BLaER1 treated with 17β-estradiol and CSF1 and Interleukin-3, amounts not matched to agents 10 nM and 100 nM (cell line): Measurements from ENCODE around the gene DMAC2.
"Not testable (repeated sequence)": the region's sequence is repeated elsewhere in the genome, so short reads cannot be mapped to it uniquely, and the experiment has no call there.

Source experiments
- H3K27ac ChIP-seq, 11 experiments: shearing (Covaris generic); formaldehyde crosslinking; 2 replicates each; pipeline ENCODE4 v1.8.1; 2022
- H3K27me3 ChIP-seq, 11 experiments: shearing (Covaris generic); formaldehyde crosslinking; 2 replicates each; pipeline ENCODE4 v1.8.1; 2022
- H3K36me3 ChIP-seq, 11 experiments: shearing (Covaris generic); formaldehyde crosslinking; 2 replicates each; pipeline ENCODE4 v1.8.1; 2022
- H3K4me1 ChIP-seq, 10 experiments: shearing (Covaris generic); formaldehyde crosslinking; 2 replicates each; pipeline ENCODE4 v1.8.1; 2022
- H3K4me2 ChIP-seq, 11 experiments: shearing (Covaris generic); formaldehyde crosslinking; 2 replicates each; pipeline ENCODE4 v1.8.1; 2022
- H3K4me3 ChIP-seq, 10 experiments: shearing (Covaris generic); formaldehyde crosslinking; 2 replicates each; pipeline ENCODE4 v1.8.1; 2022
- H3K9ac ChIP-seq, 11 experiments: shearing (Covaris generic); formaldehyde crosslinking; 2 replicates each; pipeline ENCODE4 v1.8.1; 2022
- H3K9me3 ChIP-seq, 11 experiments: shearing (Covaris generic); formaldehyde crosslinking; replicated peaks in 1 of 11; 2 replicates each; pipeline ENCODE4 v1.8.1; 2022
- H4K20me1 ChIP-seq, 11 experiments: shearing (Covaris generic); formaldehyde crosslinking; 2 replicates each; pipeline ENCODE4 v1.8.1; 2022
- Cebpa-rat ChIP-seq, 11 experiments: shearing (Covaris generic); IDR thresholded peaks; 2 replicates each; pipeline ENCODE4 v1.8.1; 2022

The DMAC2 gene

GRCh38 chr19:41435936-41436673 is 3.6 kb downstream of the DMAC2 start:
- H3K4me3 ChIP-seq: no peak overlapping the region
- H3K9me3 ChIP-seq: no peaks in the 10 kb centered on the region
- no peak overlapping the region for H3K27ac ChIP-seq
- H3K36me3 ChIP-seq: peaks cover 38 to 64% (median 46%) of the 10 kb centered on the region in 11 experiments
- no peak for TF ChIP-seq Cebpa-rat (IDR thresholded peaks at IDR 0.05)
- H4K20me1 ChIP-seq: peaks cover 0 to 21% (median 0%) of the 10 kb centered on the region in 11 experiments; a peak in 5 of 22 replicates
- H3K4me1 ChIP-seq: peaks cover 25 to 57% (median 43%) of the 10 kb centered on the region in 10 experiments
- H3K9ac ChIP-seq: no peak overlapping the region; a peak in 2 of 22 replicates
- H3K27me3 ChIP-seq: no peaks in the 10 kb centered on the region
- H3K4me2 ChIP-seq: no peak overlapping the region

GRCh38 chr19:41435376-41435775 is 4.3 kb downstream of the DMAC2 start:
- H3K27ac ChIP-seq, H3K27me3 ChIP-seq, H3K9ac ChIP-seq, H3K4me3 ChIP-seq, H3K9me3 ChIP-seq: not testable (repeated sequence)
- Histone ChIP-seq H4K20me1 (peaks cover 0 to 21% (median 0%) of the 10 kb centered on the region in 11 experiments; a peak in 5 of 22 replicates), H3K4me1 (peaks cover 31 to 61% (median 48%) of the 10 kb centered on the region in 10 experiments), H3K4me2 (peak overlapping the region in 5 of 11 experiments; percentile 51 to 72 (median 65); a peak in 6 of 22 replicates), H3K36me3 (peaks cover 38 to 71% (median 46%) of the 10 kb centered on the region in 11 experiments)

GRCh38 chr19:41434450-41434849 is 5.3 kb downstream of the DMAC2 start:
- peak overlapping the region in 4 of 11 experiments; percentile 3 to 44 (median 26); a peak in 2 of 22 replicates for H3K9ac ChIP-seq
- H3K9me3 ChIP-seq: no peaks in the 10 kb centered on the region
- H3K36me3 ChIP-seq: peaks cover 38 to 80% (median 49%) of the 10 kb centered on the region in 11 experiments
- H3K4me1 ChIP-seq: peaks cover 31 to 65% (median 51%) of the 10 kb centered on the region in 10 experiments
- peak overlapping the region in 3 of 11 experiments; percentile 21 to 53 (median 37); a peak in 5 of 22 replicates for H3K27ac ChIP-seq
- no peak overlapping the region for H3K4me3 ChIP-seq
- no peaks in the 10 kb centered on the region for H3K27me3 ChIP-seq
- TF ChIP-seq Cebpa-rat (IDR thresholded peaks at IDR 0.05): no peak
- peaks cover 0 to 21% (median 0%) of the 10 kb centered on the region in 11 experiments; a peak in 5 of 22 replicates for H4K20me1 ChIP-seq
- peak overlapping the region in 10 of 11 experiments; percentile 24 to 72 (median 48); a peak in 16 of 22 replicates for H3K4me2 ChIP-seq

- Histone ChIP-seq H4K20me1 (peaks cover 0 to 21% (median 0%) of the 10 kb centered on the region in 11 experiments; a peak in 5 of 22 replicates), H3K4me1 (peaks cover 33 to 67% (median 52%) of the 10 kb centered on the region in 10 experiments), H3K36me3 (peaks cover 38 to 89% (median 52%) of the 10 kb centered on the region in 11 experiments), H3K9ac (peak overlapping the region in 2 of 11 experiments; percentile 13 to 18; a peak in 2 of 22 replicates), H3K27me3 (no peaks in the 10 kb centered on the region), H3K4me3 (no peak overlapping the region), H3K4me2 (no peak overlapping the region), H3K27ac (0 out of 22 replicates have a peak overlapping the region, but pooled peaks of 1 of the 11 experiments have one; percentile 18), H3K9me3 (no peaks in the 10 kb centered on the region)
- TF ChIP-seq Cebpa-rat (IDR thresholded peaks at IDR 0.05): no peak
These were observed 6.5 kb downstream of the DMAC2 start for GRCh38 chr19:41433171-41433570.

- Histone ChIP-seq H3K27ac (peak overlapping the region in 9 of 11 experiments; percentile 43 to 75 (median 62); a peak in 18 of 22 replicates), H3K4me3 (no peak overlapping the region), H3K9ac (peak overlapping the region; percentile 7 to 62 (median 33); a peak in 16 of 22 replicates), H3K36me3 (peaks cover 29 to 77% (median 41%) of the 10 kb centered on the region in 11 experiments), H3K9me3 (no peaks in the 10 kb centered on the region), H3K4me1 (peaks cover 46 to 70% (median 62%) of the 10 kb centered on the region in 10 experiments), H3K27me3 (no peaks in the 10 kb centered on the region), H4K20me1 (peaks cover 0 to 20% (median 0%) of the 10 kb centered on the region in 11 experiments; a peak in 5 of 22 replicates), H3K4me2 (peak overlapping the region; percentile 46 to 96 (median 65))
- no peak for TF ChIP-seq Cebpa-rat (IDR thresholded peaks at IDR 0.05)
These were observed 8.0 kb downstream of the DMAC2 start for GRCh38 chr19:41431426-41432386.

- Histone ChIP-seq H3K4me1 (peaks cover 48 to 78% (median 69%) of the 10 kb centered on the region in 10 experiments), H3K4me2 (peak overlapping the region; percentile 46 to 96 (median 65)), H3K9ac (peak overlapping the region; percentile 7 to 62 (median 33); a peak in 16 of 22 replicates), H3K36me3 (peaks cover 27 to 77% (median 38%) of the 10 kb centered on the region in 11 experiments), H3K27me3 (no peaks in the 10 kb centered on the region), H4K20me1 (peaks cover 0 to 13% (median 0%) of the 10 kb centered on the region in 11 experiments; a peak in 5 of 22 replicates), H3K9me3 (no peaks in the 10 kb centered on the region), H3K27ac (peak overlapping the region in 9 of 11 experiments; percentile 43 to 75 (median 62); a peak in 18 of 22 replicates), H3K4me3 (no peak overlapping the region)
- no peak for TF ChIP-seq Cebpa-rat (IDR thresholded peaks at IDR 0.05)
These were observed 8.8 kb downstream of the DMAC2 start for GRCh38 chr19:41430922-41431321.

GRCh38 chr19:41428481-41428859 is 11.2 kb downstream of the DMAC2 start:
- Histone ChIP-seq H3K9me3 (no peaks in the 10 kb centered on the region), H3K4me1 (peaks cover 43 to 82% (median 72%) of the 10 kb centered on the region in 10 experiments), H3K4me2 (peak overlapping the region; percentile 91 to 97 (median 95)), H3K9ac (peak overlapping the region; percentile 70 to 87 (median 79); a peak in 21 of 22 replicates), H4K20me1 (peaks cover 0 to 25% (median 0%) of the 10 kb centered on the region in 11 experiments; a peak in 6 of 22 replicates), H3K36me3 (peaks cover 49 to 84% (median 57%) of the 10 kb centered on the region in 11 experiments), H3K27ac (peak overlapping the region; percentile 76 to 89 (median 80)), H3K4me3 (peak overlapping the region; percentile 44 to 75 (median 60); a peak in 19 of 20 replicates), H3K27me3 (no peaks in the 10 kb centered on the region)
- TF ChIP-seq Cebpa-rat (IDR thresholded peaks at IDR 0.05): no peak
